ENCODE measurements around the gene CBX1.

The CBX1 gene

DNA sequence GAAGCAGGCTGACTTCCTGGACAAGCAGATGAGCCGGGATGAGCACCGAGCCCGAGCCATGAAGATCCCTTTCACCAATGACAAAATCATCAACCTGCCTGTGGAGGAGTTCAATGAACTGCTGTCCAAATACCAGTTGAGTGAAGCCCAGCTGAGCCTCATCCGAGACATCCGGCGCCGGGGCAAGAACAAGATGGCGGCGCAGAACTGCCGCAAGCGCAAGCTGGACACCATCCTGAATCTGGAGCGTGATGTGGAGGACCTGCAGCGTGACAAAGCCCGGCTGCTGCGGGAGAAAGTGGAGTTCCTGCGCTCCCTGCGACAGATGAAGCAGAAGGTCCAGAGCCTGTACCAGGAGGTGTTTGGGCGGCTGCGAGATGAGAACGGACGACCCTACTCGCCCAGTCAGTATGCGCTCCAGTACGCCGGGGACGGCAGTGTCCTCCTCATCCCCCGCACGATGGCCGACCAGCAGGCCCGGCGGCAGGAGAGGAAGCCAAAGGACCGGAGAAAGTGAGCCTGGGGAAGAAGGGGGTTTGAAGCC is 42.1 kb downstream of the CBX1 start:
- in situ Hi-C loops (cut with HindIII; ENCODE audit: low sequenced_read_pairs) = no loop called here
- DNase-seq (ENCODE audit: low read depth, low spot score) = no peak
- TF ChIP-seq CTCF (IDR thresholded peaks at IDR 0.05; ENCODE audit: low read depth, low read length) = no peak
- no peak overlapping the region for H3K4me3 ChIP-seq (ENCODE audit: low read depth, low read length)

GRCh38 chr17:48058393-48059124 is 42.7 kb downstream of the CBX1 start:
- in situ Hi-C loops (cut with HindIII; ENCODE audit: low sequenced_read_pairs) = no loop called here

DNA sequence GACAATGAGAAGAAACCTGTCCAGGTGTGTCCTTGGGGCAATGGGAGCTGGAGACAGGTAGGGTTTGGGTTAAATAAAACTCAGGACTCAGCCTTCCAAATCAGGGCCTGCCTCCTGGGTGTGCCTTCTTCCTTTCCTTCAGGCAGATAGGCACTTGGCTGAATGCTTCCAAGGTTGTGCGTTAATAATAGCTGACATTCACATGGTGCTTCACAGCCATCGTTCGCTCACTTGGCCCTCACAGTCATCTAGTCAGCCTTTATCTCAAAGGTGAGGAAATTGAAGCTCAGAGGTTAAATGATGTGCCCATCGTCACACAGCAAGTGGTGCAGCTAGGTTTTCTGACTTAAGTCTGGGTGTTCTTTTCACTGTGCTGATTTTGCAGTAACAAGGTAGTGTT is 43.7 kb downstream of the CBX1 start:
- H3K4me3 ChIP-seq (ENCODE audit: low read depth, low read length) = no peak overlapping the region
- in situ Hi-C loops (cut with HindIII; ENCODE audit: low sequenced_read_pairs) = no loop called here
- no peak for TF ChIP-seq CTCF (IDR thresholded peaks at IDR 0.05; ENCODE audit: low read depth, low read length)
- no peak for DNase-seq (ENCODE audit: low read depth, low spot score)

More at GRCh38 chr17:48058393-48059124, 42.7 kb downstream of the CBX1 start:
- no peak for TF ChIP-seq CTCF (IDR thresholded peaks at IDR 0.05; ENCODE audit: low read depth, low read length)
- DNase-seq (ENCODE audit: low read depth, low spot score) = no peak
- H3K4me3 ChIP-seq (ENCODE audit: low read depth, low read length) = no peak overlapping the region

DNA sequence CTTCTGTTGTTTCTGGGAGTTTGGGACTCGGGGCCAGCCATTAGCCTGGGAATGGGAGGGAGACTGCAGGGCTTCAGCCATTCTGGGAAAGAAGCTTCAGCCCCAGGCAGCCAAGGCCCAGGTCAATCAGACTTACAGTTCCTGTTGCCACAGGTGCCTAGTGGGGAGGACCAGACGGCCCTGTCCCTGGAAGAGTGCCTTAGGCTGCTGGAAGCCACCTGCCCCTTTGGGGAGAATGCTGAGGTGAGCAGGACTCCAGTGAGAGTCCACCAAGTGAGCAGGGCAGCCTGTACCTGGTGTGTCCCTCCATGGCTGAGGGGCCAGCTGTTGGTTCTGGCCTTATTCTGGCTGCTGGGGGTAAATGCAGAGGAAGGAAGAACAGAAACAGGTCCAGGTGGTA is 44.4 kb downstream of the CBX1 start:
- no peak for TF ChIP-seq CTCF (IDR thresholded peaks at IDR 0.05; ENCODE audit: low read depth, low read length)
- no peak overlapping the region for H3K4me3 ChIP-seq (ENCODE audit: low read depth, low read length)
- in situ Hi-C loops (cut with HindIII; ENCODE audit: low sequenced_read_pairs) = no loop called here
- DNase-seq (ENCODE audit: low read depth, low spot score) = no peak

GRCh38 chr17:48056246-48056745 is 45.0 kb downstream of the CBX1 start:
- no peak overlapping the region for H3K4me3 ChIP-seq (ENCODE audit: low read depth, low read length)

More at GRCh38 chr17:48056246-48056745, 45.0 kb downstream of the CBX1 start:
- TF ChIP-seq CTCF (IDR thresholded peaks at IDR 0.05; ENCODE audit: low read depth, low read length) = no peak
- in situ Hi-C loops (cut with HindIII; ENCODE audit: low sequenced_read_pairs) = no loop called here
- DNase-seq (ENCODE audit: low read depth, low spot score) = no peak
